Sigmoid colon (tissue), 7 donors: ENCODE measurements around the gene PLSCR3. TPM values are rescaled to one million over a fixed set of nuclear protein-coding genes. Genes with fewer than 3 reads are reported as not detected.
A peak's percentile ranks its signal among the peaks of the same experiment; 100 is the strongest.

Experiments used
- DNase-seq: peaks from one replicate; pipeline ENCODE4 v3.0.0-alpha.2; 2019
- H3K27ac ChIP-seq, 4 donors: fragments of 200-600 bp; sonication (generic); one replicate each; pipeline ENCODE4 v1.5.1; 2016 to 2019; ENCODE audit warnings: mild to moderate bottlenecking in 1 of 4
- H3K27me3 ChIP-seq, 3 donors: fragments of 200-600 bp; sonication (generic); one replicate each; pipeline ENCODE4 v1.5.1; 2019; ENCODE audit warnings: mild to moderate bottlenecking in 1 of 3
- H3K36me3 ChIP-seq, 4 donors: fragments of 200-600 bp; sonication (generic); one replicate each; pipeline ENCODE4 v1.5.1; 2016 to 2019
- H3K4me1 ChIP-seq, 4 donors: fragments of 200-600 bp; sonication (generic); one replicate each; pipeline ENCODE4 v1.5.1; 2017 to 2019
- H3K4me3 ChIP-seq, 4 donors: fragments of 200-600 bp; sonication (generic); one replicate each; pipeline ENCODE4 v1.5.1; 2017 to 2019; ENCODE audit warnings: mild to moderate bottlenecking in 2 of 4, moderate library complexity in 1 of 4
- H3K9me3 ChIP-seq, 4 donors: fragments of 200-600 bp in 3 of 4; sonication (generic) in 3 of 4; one replicate each; pipeline versions ENCODE4 v1.5.1 to v1.6.1; 2013 to 2019
- CTCF ChIP-seq, 4 experiments: fragments of 450-650 bp in 3 of 4; fragments of 200-600 bp in 1 of 4; IDR thresholded peaks; one replicate each; pipeline ENCODE4 v1.5.1; 2016 to 2019; ENCODE audit warnings: antibody characterized with exemption in 4 of 4, mild to moderate bottlenecking in 3 of 4, moderate library complexity in 2 of 4
- EP300 ChIP-seq, 4 donors: sonication (generic); formaldehyde crosslinking; IDR thresholded peaks; one replicate each; pipeline ENCODE4 v1.6.1; 2017; ENCODE audit warnings: antibody characterized with exemption in 4 of 4
- POLR2A ChIP-seq, 2 donors: fragments of 450-650 bp; IDR thresholded peaks; one replicate each; pipeline ENCODE4 v1.6.1; 2016; ENCODE audit warnings: antibody characterized with exemption in 2 of 2, mild to moderate bottlenecking in 2 of 2, moderate library complexity in 2 of 2
- POLR2AphosphoS5 ChIP-seq, 4 donors: sonication (generic); formaldehyde crosslinking; IDR thresholded peaks; one replicate each; pipeline ENCODE4 v1.6.1; 2017; ENCODE audit warnings: antibody characterized with exemption in 4 of 4
- WGBS, 2 donors: extraction: QIAGEN DNeasy Blood & Tissue Kit; methylation state at CpG; one replicate each; pipeline ENCODE4 v1.1.7; 2013; 5-methylcytosine and 5-hydroxymethylcytosine counted together
- intact Hi-C: fragments of 100-400 bp; cut with DNase I; formaldehyde crosslinking; loops from one replicate; pipeline ENCODE4 v1.15.1; 2023
- polyA plus RNA-seq, 3 donors: library from polyadenylated mRNA; stranded (reverse); fragments of 200-250 nt; gene quantifications; one replicate each; pipeline ENCODE4 v1.2.3, GENCODE V29; 2013
- total RNA-seq, 4 donors: library from RNA; depleted of rRNA; stranded (reverse); fragments of >200 nt; gene quantifications; one replicate each; pipeline ENCODE4 v1.1.0, GENCODE V29; 2016
- donor health status: healthy with polysubstance abuse.
- donor health status: Bipolar disorder and iron deficiency.
- donor health status: healthy.

PLSCR3 gene
- total and polyA plus RNA-seq, 7 donors: 10.4 to 27.2 (median 14.8) TPM

DNA sequence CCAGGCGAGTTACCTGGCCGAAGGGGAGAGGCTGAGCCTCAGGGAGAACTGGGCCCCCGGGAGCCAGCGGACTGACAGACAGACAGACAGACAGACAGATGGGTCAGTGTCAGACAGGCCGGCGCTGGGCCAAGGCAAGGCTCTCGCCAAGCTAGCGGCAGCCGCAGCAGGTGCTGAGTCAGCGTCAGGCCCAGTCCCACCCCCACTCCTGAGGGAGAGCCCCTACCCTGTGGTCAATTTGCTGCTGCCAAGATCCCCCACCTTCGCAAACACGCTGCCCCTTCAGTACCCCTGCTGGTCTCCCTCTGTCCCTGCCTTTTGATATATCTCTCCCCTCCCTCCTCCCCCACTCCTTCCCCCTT is 46.5 kb upstream of the PLSCR3 start:
- Histone ChIP-seq H3K27ac (no peak overlapping the region), H3K4me3 (no peak overlapping the region)

DNA sequence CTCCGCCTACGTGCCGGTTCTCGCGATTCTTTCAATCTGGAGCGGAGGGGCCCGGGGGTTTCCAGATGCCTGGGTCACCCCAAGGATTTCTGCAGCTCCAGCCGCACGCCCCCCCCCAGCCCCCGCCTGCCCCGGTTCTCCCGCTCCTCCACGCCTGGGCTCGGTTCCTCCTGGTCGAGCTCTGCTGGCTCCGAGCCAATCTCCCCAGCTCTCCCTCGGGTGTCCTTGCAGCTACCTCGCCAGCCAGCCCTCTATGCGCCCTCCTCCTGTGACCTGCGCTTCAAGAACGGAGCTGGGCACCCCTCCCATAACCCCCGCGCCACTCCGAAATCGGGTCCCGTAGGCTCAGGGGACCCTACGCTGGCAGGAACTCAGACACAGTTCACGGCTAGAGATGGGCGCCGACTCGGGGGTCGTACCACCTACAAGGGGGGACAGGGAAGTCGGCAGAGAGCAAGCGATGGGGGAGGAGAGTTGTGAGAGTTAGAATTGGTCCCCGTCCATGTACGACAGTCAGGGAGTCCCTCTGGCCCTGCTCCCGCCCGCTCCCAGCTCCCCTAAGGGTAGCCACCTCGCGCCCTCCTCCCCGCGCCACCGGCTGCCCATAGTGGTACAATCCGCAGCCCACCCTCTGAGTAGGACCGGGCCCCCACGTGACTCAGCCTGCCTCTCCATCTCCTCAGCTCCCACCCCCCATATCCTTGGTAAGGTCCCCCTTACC is 45.9 kb upstream of the PLSCR3 start:
- Histone ChIP-seq H3K9me3 (no peaks in the 10 kb centered on the region), H3K27ac (no peak overlapping the region), H3K36me3 (no peaks in the 10 kb centered on the region), H3K27me3 (peaks cover 53 to 79% (median 67%) of the 10 kb centered on the region in 3 donors), H3K4me1 (peaks cover 0 to 64% (median 55%) of the 10 kb centered on the region in 4 donors), H3K4me3 (peak overlapping the region in 3 of 4 donors; percentile 14 to 43 (median 33))
- DNase-seq: peak; percentile 80
- 2 to 3% methylated on average over 46 of the region's 46 CpGs for WGBS, 2 donors
- intact Hi-C loops: no loop called here
- TF ChIP-seq CTCF (IDR thresholded peaks at IDR 0.05) (no peak), POLR2A (IDR thresholded peaks at IDR 0.05) (no peak), POLR2AphosphoS5 (IDR thresholded peaks at IDR 0.05) (peak in 1 of 4 donors; percentile 9)

More for the DNA sequence above, 46.5 kb upstream of the PLSCR3 start:
- Histone ChIP-seq H3K27me3 (peaks cover 50 to 79% (median 68%) of the 10 kb centered on the region in 3 donors), H3K4me1 (peaks cover 0 to 64% (median 53%) of the 10 kb centered on the region in 4 donors), H3K36me3 (no peaks in the 10 kb centered on the region), H3K9me3 (no peaks in the 10 kb centered on the region)
- WGBS, 2 donors: 10% methylated on average over 12 of the region's 12 CpGs
- intact Hi-C loops: no loop called here
- DNase-seq: no peak
- no peak for TF ChIP-seq POLR2A (IDR thresholded peaks at IDR 0.05)
- no peak for TF ChIP-seq EP300 (IDR thresholded peaks at IDR 0.05)
- TF ChIP-seq POLR2AphosphoS5 (IDR thresholded peaks at IDR 0.05): no peak
- TF ChIP-seq CTCF (IDR thresholded peaks at IDR 0.05): no peak

GRCh38 chr17:7439462-7440112 is 45.3 kb upstream of the PLSCR3 start, which contains the start of gene FGF11:
Gene FGF11, plus strand, starts transcription at chr17:7439512. Its CDS starts 109 bp downstream, at chr17:7439621.
- TF ChIP-seq POLR2A (IDR thresholded peaks at IDR 0.05): no peak
- TF ChIP-seq POLR2AphosphoS5 (IDR thresholded peaks at IDR 0.05): no peak
- no peak for TF ChIP-seq CTCF (IDR thresholded peaks at IDR 0.05)
- no peak for TF ChIP-seq EP300 (IDR thresholded peaks at IDR 0.05)
- Histone ChIP-seq H3K27me3 (peaks cover 46 to 79% (median 67%) of the 10 kb centered on the region in 3 donors), H3K27ac (no peak within 1 kb of the TSS), H3K9me3 (no peaks in the 10 kb centered on the region), H3K4me3 (peak within 1 kb of the TSS in 3 of 4 donors; percentile 14 to 43 (median 33)), H3K36me3 (no peaks in the 10 kb centered on the region), H3K4me1 (peaks cover 0 to 59% (median 51%) of the 10 kb centered on the region in 4 donors)
- 3% methylated on average over 50 of the region's 50 CpGs for WGBS, 2 donors
- no peak for DNase-seq
- intact Hi-C loops: no loop called here

- Histone ChIP-seq H3K4me1 (peaks cover 0 to 58% (median 51%) of the 10 kb centered on the region in 4 donors), H3K27me3 (peaks cover 44 to 74% (median 68%) of the 10 kb centered on the region in 3 donors), H3K36me3 (no peaks in the 10 kb centered on the region), H3K27ac (no peak overlapping the region), H3K9me3 (no peaks in the 10 kb centered on the region), H3K4me3 (peak overlapping the region in 2 of 4 donors; percentile 33 to 35)
- no peak for DNase-seq
- intact Hi-C loops: no loop called here
- TF ChIP-seq EP300 (IDR thresholded peaks at IDR 0.05) (no peak), CTCF (IDR thresholded peaks at IDR 0.05) (no peak), POLR2A (IDR thresholded peaks at IDR 0.05) (no peak), POLR2AphosphoS5 (IDR thresholded peaks at IDR 0.05) (no peak)
- 54 to 59% methylated on average over 11 of the region's 11 CpGs for WGBS, 2 donors
Measured at GRCh38 chr17:7438656-7439460, 44.5 kb upstream of the PLSCR3 start.
